ENCODE data around the gene KLHL15.
"Not testable (repeated sequence)": the region's sequence is repeated elsewhere in the genome, so short reads cannot be mapped to it uniquely, and the experiment has no call there.

Gene KLHL15

GRCh38 chrX:24027086-24027485 lies at the start of gene KLHL15:
Gene KLHL15, minus strand, starts transcription at chrX:24027186. Its CDS starts 20,493 bp downstream, at chrX:24006693.
- DNase-seq: no peak

- no peak for DNase-seq
Observed at GRCh38 chrX:24069877-24070276, 42.9 kb upstream of the KLHL15 start.

- no peak for DNase-seq
Observed at GRCh38 chrX:24063488-24063887, 36.5 kb upstream of the KLHL15 start.

GRCh38 chrX:24055043-24055356 lies 28.0 kb upstream of the KLHL15 start:
- no peak for DNase-seq

GRCh38 chrX:24054182-24055042 lies 27.4 kb upstream of the KLHL15 start, which contains the start of gene EIF2S3:
Gene EIF2S3, plus strand, starts transcription at chrX:24054956. Its CDS starts 13 bp downstream, at chrX:24054969.
- peak; percentile 80 for DNase-seq

GRCh38 chrX:24050522-24051318 lies 23.7 kb upstream of the KLHL15 start:
- not testable (repeated sequence) for DNase-seq

GRCh38 chrX:24049643-24050042 lies 22.7 kb upstream of the KLHL15 start:
- DNase-seq: not testable (repeated sequence)

- not testable (repeated sequence) for DNase-seq
Observed at GRCh38 chrX:24046060-24046459, 19.1 kb upstream of the KLHL15 start.

GRCh38 chrX:24037729-24038128 lies 10.7 kb upstream of the KLHL15 start:
- DNase-seq: no peak

GRCh38 chrX:24034485-24034884 lies 7.5 kb upstream of the KLHL15 start:
- no peak for DNase-seq

GRCh38 chrX:24030597-24030996 lies 3.6 kb upstream of the KLHL15 start:
- DNase-seq: no peak

- DNase-seq: no peak
Observed at GRCh38 chrX:24027985-24028384, 999 bp upstream of the KLHL15 start.

- no peak for DNase-seq
Observed at GRCh38 chrX:24026432-24026831, 554 bp downstream of the KLHL15 start.

GRCh38 chrX:24025741-24026403 lies 1.1 kb downstream of the KLHL15 start:
- no peak for DNase-seq

- peak; percentile 24 for DNase-seq
Observed at GRCh38 chrX:24024819-24025740, 1.9 kb downstream of the KLHL15 start.

- peak; percentile 0 for DNase-seq
Observed at GRCh38 chrX:24023972-24024669, 2.9 kb downstream of the KLHL15 start.

GRCh38 chrX:24023544-24023943 lies 3.4 kb downstream of the KLHL15 start:
- no peak for DNase-seq

GRCh38 chrX:24020306-24020876 lies 6.6 kb downstream of the KLHL15 start:
- DNase-seq: no peak

- no peak for DNase-seq
Observed at GRCh38 chrX:24019448-24019847, 7.5 kb downstream of the KLHL15 start.

GRCh38 chrX:24018809-24019208 lies 8.2 kb downstream of the KLHL15 start:
- no peak for DNase-seq

GRCh38 chrX:24017674-24018073 lies 9.3 kb downstream of the KLHL15 start:
- no peak for DNase-seq

Measured in DMS79 treated with DMSO at 0.1 percent for 48 hours (cell line).